ENCODE measurements around the gene RFC4. TPM values are rescaled to one million over a fixed set of nuclear protein-coding genes. Genes with fewer than 3 reads are reported as not detected.

The RFC4 gene
- total RNA-seq (29.1 and 33.7 TPM in 2 replicates), polyA plus RNA-seq (4.6 and 6.2 TPM in 2 replicates), polyA minus RNA-seq (6.2 and 6.3 TPM in 2 replicates), Bru-seq, nascent RNA (percentile 80 among the genes with signal in this experiment), BruChase-seq, experiment 1, labeled RNA remaining after a 6-hour chase (percentile 74 among the genes with signal in this experiment), BruChase-seq, experiment 2, labeled RNA remaining after a 2-hour chase (percentile 67 among the genes with signal in this experiment)
- 13.1 and 15.5 TPM in 2 replicates for polyA plus RNA-seq (2011; cell fraction: cytosol; rRNA removed)
- 28.0 and 36.6 TPM in 2 replicates for polyA plus RNA-seq (2011; cell fraction: nucleus; rRNA removed)
- 18.1 and 27.7 TPM in 2 replicates for polyA plus RNA-seq (2012)
- polyA minus RNA-seq (2011; cell fraction: cytosol; rRNA and poly(A)+ RNA removed) = 25.2 TPM
- polyA minus RNA-seq (2011; cell fraction: nucleus; rRNA and poly(A)+ RNA removed) = 7.2 and 10.0 TPM in 2 replicates
- long read RNA-seq, transcript RFC4-201 (11 exons, 1,384 nt) = major isoform, 44 of 82 reads
- long read RNA-seq, transcript RFC4-202 (11 exons, 1,448 nt) = minor isoform, 17 of 82 reads
- long read RNA-seq, partial matches to known transcripts = 8 of 82 reads
- long read RNA-seq, other reads (novel, unspliced or antisense) = 13 of 82 reads

- Histone ChIP-seq H3K36me3 (ENCODE audit: control insufficient read depth in 2 of 2, extremely low read depth in 1 of 2, insufficient read depth in 2 of 2, low read length in 2 of 2) (no peaks in the 10 kb centered on the region), H3K4me3 (replicated peaks in 1 of 3; ENCODE audit: insufficient read depth in 1 of 3, low read depth in 1 of 3, low read length in 3 of 3) (peak within 1 kb of the TSS; percentile 29 to 85 (median 63)), H3K4me2 (ENCODE audit: insufficient read depth, low read length) (peak within 1 kb of the TSS; percentile 42), H3K9me1 (replicated peaks; ENCODE audit: control insufficient read depth, extremely low read depth, insufficient read depth, low read length) (no peaks in the 10 kb centered on the region), H3K9me3 (replicated peaks; ENCODE audit: control insufficient read depth, insufficient read depth, low read length) (no peaks in the 10 kb centered on the region), H3K27ac (ENCODE audit: insufficient read depth, low read depth, low read length) (peak within 1 kb of the TSS; percentile 42), H2AFZ (ENCODE audit: low read depth, low read length) (peak within 1 kb of the TSS; percentile 80), H3K9ac (replicated peaks; ENCODE audit: extremely low read depth, insufficient read depth, low read length) (peak within 1 kb of the TSS; percentile 74), H3K4me1 (ENCODE audit: control insufficient read depth, extremely low read depth, insufficient read depth, low read length) (peaks cover 12% of the 10 kb centered on the region), H3K27me3 (ENCODE audit: control insufficient read depth in 2 of 2, insufficient read depth in 2 of 2, low read length in 2 of 2) (no peaks in the 10 kb centered on the region), H3K79me2 (ENCODE audit: control insufficient read depth, insufficient read depth, low read length) (peaks cover 13% of the 10 kb centered on the region), H4K20me1 (replicated peaks; ENCODE audit: control insufficient read depth, extremely low read depth, insufficient read depth, low read length) (no peaks in the 10 kb centered on the region)
- BruUV-seq (replicated peaks) = TSS peak; percentile 90
- intact Hi-C loops (cut with micrococcal nuclease) (loop anchor here (1.0 to 5.0 kb wide), 3 partner anchors 16 to 234 kb away; partner anchors contain the start of genes DNAJB11 and EIF4A2), dilution Hi-C loops (cut with MboI; ENCODE audit: extremely low pct_ligation_motif_present, low sequenced_read_pairs) (no loop called here)
- DNase-seq (ENCODE audit: low read depth, low spot score) (peak; percentile 75), FAIRE-seq (peak; percentile 86)
- ChIA-PET POLR2A (no interaction called here), CTCF (interaction anchor here (0.7 to 1.3 kb wide), 3 partner anchors 12 to 15 kb away, joined by 4 to 6 read pairs (median 5); no protein-coding TSS in a partner anchor)
- TF ChIP-seq GATA2 (IDR thresholded peaks at IDR 0.05; ENCODE audit: insufficient read depth, insufficient read length, low read depth, low read length) = no peak
- TF ChIP-seq POLR2A (IDR thresholded peaks at IDR 0.05; ENCODE audit: low read depth, low read length) = peak; percentile 85
- TF ChIP-seq MYC (IDR thresholded peaks at IDR 0.05; ENCODE audit: low read depth, low read length) = no peak
- TF ChIP-seq POLR2AphosphoS5 (IDR thresholded peaks at IDR 0.05; ENCODE audit: insufficient read depth, low read depth, low read length) = peak; percentile 93
- TF ChIP-seq FOS (IDR thresholded peaks at IDR 0.05; ENCODE audit: borderline replicate concordance, insufficient read depth, low read length) = no peak
- peak; percentile 47 for TF ChIP-seq MAX (IDR thresholded peaks at IDR 0.05; ENCODE audit: insufficient read depth, insufficient read length)
Observed at GRCh38 chr3:186806089-186807055, at the start of gene RFC4. RFC4 (minus strand) TSS chr3:186806482; CDS start chr3:186804713, 1,769 bp downstream.

All from endothelial cell of umbilical vein (primary cell).